Measurements from ENCODE around the gene KCNJ6. TPM values are rescaled to one million over a fixed set of nuclear protein-coding genes. Genes with fewer than 3 reads are reported as not detected.

Gene KCNJ6
- total RNA-seq, 2 donors from 2014 or later = 0.33 TPM; not detected in 1

DNA sequence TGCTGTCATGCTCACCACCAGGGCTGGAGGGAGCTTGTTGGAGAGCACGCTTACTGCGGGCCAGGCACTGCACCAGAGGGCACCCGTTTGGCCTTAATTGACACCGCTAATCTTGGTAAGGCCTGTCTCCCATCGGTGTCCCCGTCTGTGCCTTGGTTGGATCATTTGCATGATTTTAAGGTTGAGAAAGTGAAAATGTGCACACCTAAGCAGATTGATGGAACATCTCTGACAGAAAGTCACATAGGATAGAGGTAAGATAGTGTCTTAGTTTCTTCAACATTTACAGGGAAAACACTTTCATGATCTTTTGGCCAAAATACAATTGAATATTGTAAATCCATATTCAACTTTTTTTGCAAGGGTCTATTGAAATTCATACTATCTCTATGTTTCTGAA lies 255.5 kb downstream of the KCNJ6 start:
- no peaks in the 10 kb centered on the region for H3K36me3 ChIP-seq (ENCODE audit: control insufficient read depth, insufficient read depth, low read length)
- peak; percentile 38 for TF ChIP-seq CTCF (conservative IDR thresholded peaks at IDR 0.05)
- no peak overlapping the region for H3K4me3 ChIP-seq (ENCODE audit: low read length)
- no peaks in the 10 kb centered on the region for H3K27me3 Mint-ChIP-seq (ENCODE audit: insufficient read depth)
- no peak overlapping the region for H3K9ac ChIP-seq (ENCODE audit: extremely low read depth, low read length, poor library complexity, severe bottlenecking)
- H3K9me3 ChIP-seq (ENCODE audit: control insufficient read depth, low read length) = peaks cover 8% of the 10 kb centered on the region
- H3K27me3 ChIP-seq (ENCODE audit: control insufficient read depth, insufficient read depth, low read length, poor library complexity, severe bottlenecking) = no peaks in the 10 kb centered on the region
- no peak for DNase-seq
- no peaks in the 10 kb centered on the region for H3K36me3 Mint-ChIP-seq (ENCODE audit: low read depth)
- H3K4me3 Mint-ChIP-seq = no peak overlapping the region
- H3K27ac ChIP-seq (ENCODE audit: low read depth, low read length) = no peak overlapping the region
- H3K27ac Mint-ChIP-seq = no peak overlapping the region
- peaks cover 7% of the 10 kb centered on the region for H3K4me1 Mint-ChIP-seq
- no peaks in the 10 kb centered on the region for H3K4me1 ChIP-seq (ENCODE audit: control insufficient read depth, insufficient read depth, low read length)
- WGBS, 2 experiments (ENCODE audit: insufficient coverage in 1 of 2, insufficient read length in 1 of 2) = 92 to 97% methylated on average over 4 to 6 of the region's 6 CpGs
- peaks cover 15% of the 10 kb centered on the region for H3K9me3 Mint-ChIP-seq

- 90 to 92% methylated on average over 1 of the region's 1 CpG for WGBS, 2 experiments (ENCODE audit: insufficient coverage in 1 of 2, insufficient read length in 1 of 2)
- Histone ChIP-seq H3K4me1 (ENCODE audit: control insufficient read depth, insufficient read depth, low read length) (no peaks in the 10 kb centered on the region), H3K9me3 (ENCODE audit: control insufficient read depth, low read length) (no peaks in the 10 kb centered on the region), H3K36me3 (ENCODE audit: control insufficient read depth, insufficient read depth, low read length) (no peaks in the 10 kb centered on the region), H3K27me3 (ENCODE audit: control insufficient read depth, insufficient read depth, low read length, poor library complexity, severe bottlenecking) (no peaks in the 10 kb centered on the region), H3K4me3 (ENCODE audit: low read length) (no peak overlapping the region), H3K9ac (ENCODE audit: extremely low read depth, low read length, poor library complexity, severe bottlenecking) (no peak overlapping the region), H3K27ac (ENCODE audit: low read depth, low read length) (no peak overlapping the region)
- Mint-ChIP-seq H3K36me3 (ENCODE audit: low read depth) (no peaks in the 10 kb centered on the region), H3K27ac (no peak overlapping the region), H3K4me1 (peaks cover 5% of the 10 kb centered on the region), H3K27me3 (ENCODE audit: insufficient read depth) (no peaks in the 10 kb centered on the region), H3K4me3 (no peak overlapping the region), H3K9me3 (peaks cover 9% of the 10 kb centered on the region)
- no peak for DNase-seq
- no peak for TF ChIP-seq CTCF (conservative IDR thresholded peaks at IDR 0.05)
Measured at GRCh38 chr21:37659874-37660273, 256.4 kb downstream of the KCNJ6 start.

GRCh38 chr21:37658817-37659458 lies 257.3 kb downstream of the KCNJ6 start:
- WGBS, 2 experiments (ENCODE audit: insufficient coverage in 1 of 2, insufficient read length in 1 of 2) = 87 to 93% methylated on average over 4 to 7 of the region's 7 CpGs
- Histone ChIP-seq H3K27ac (ENCODE audit: low read depth, low read length) (no peak overlapping the region), H3K4me1 (ENCODE audit: control insufficient read depth, insufficient read depth, low read length) (no peaks in the 10 kb centered on the region), H3K36me3 (ENCODE audit: control insufficient read depth, insufficient read depth, low read length) (no peaks in the 10 kb centered on the region), H3K9me3 (ENCODE audit: control insufficient read depth, low read length) (no peaks in the 10 kb centered on the region), H3K9ac (ENCODE audit: extremely low read depth, low read length, poor library complexity, severe bottlenecking) (no peak overlapping the region), H3K27me3 (ENCODE audit: control insufficient read depth, insufficient read depth, low read length, poor library complexity, severe bottlenecking) (no peaks in the 10 kb centered on the region), H3K4me3 (ENCODE audit: low read length) (no peak overlapping the region)
- peaks cover 5% of the 10 kb centered on the region for H3K4me1 Mint-ChIP-seq
- H3K36me3 Mint-ChIP-seq (ENCODE audit: low read depth) = no peaks in the 10 kb centered on the region
- H3K27ac Mint-ChIP-seq = no peak overlapping the region
- no peak for DNase-seq
- no peak overlapping the region for H3K4me3 Mint-ChIP-seq
- no peaks in the 10 kb centered on the region for H3K27me3 Mint-ChIP-seq (ENCODE audit: insufficient read depth)
- peak; percentile 45 for TF ChIP-seq CTCF (conservative IDR thresholded peaks at IDR 0.05)
- peaks cover 6% of the 10 kb centered on the region for H3K9me3 Mint-ChIP-seq
